Measurements from ENCODE around the gene CAPN11.
"Not testable (repeated sequence)": the region's sequence is repeated elsewhere in the genome, so short reads cannot be mapped to it uniquely, and the experiment has no call there.

CAPN11 gene

DNA sequence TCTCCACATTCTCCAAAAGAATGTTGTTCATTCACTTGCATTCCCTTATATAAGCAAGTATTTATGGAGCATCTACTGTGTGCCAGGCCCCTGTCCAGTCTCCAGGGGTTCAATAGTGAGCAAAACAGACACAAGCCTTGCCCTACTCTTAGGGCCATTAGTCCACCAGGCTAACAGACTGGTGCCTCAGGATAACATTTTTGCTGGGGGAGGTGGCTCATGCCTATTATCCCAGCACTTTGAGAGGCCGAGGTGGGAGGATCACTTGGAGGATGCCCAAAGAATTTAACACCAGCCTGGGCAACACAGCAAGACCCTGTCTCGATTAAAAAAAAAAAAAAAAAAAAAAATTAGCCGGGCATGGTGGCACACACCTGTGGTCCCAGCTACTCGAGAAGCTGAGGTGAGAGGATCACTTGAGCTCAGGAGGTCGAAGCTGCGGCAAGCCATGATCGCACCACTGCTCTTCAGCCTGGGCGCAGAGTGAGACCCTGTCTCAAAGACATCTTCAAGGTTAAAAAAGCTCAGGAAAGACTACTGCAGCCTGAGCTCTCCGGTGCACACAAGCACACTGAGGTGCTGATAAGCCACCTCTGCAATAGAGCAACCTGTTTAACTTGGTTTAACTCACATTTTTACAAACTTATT, 19.9 kb downstream of the CAPN11 start:
- in situ Hi-C loops (cut with HindIII; ENCODE audit: low sequenced_read_pairs) = no loop called here

DNA sequence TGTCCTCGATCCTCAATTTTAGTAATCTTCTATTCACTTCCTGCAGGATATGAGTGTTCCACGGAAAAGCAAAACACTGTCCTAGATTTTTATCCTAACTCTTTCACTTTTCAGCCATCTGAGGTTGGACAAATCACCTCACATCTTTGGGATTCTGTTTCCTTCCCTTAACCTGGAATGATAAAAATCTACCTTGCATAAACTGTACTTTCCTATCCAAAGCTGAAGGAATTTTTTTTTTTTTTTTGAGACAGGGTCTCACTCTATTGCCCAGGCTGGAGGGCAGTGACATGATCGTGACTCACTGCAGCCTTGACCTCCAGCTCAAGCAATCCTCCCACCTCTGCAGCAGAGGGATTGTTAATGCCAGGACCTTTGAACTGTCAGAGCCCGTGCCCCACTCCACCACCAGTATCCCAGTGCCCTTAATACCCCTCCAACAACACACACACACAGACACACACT, 20.5 kb downstream of the CAPN11 start:
- in situ Hi-C loops (cut with HindIII; ENCODE audit: low sequenced_read_pairs) = no loop called here

DNA sequence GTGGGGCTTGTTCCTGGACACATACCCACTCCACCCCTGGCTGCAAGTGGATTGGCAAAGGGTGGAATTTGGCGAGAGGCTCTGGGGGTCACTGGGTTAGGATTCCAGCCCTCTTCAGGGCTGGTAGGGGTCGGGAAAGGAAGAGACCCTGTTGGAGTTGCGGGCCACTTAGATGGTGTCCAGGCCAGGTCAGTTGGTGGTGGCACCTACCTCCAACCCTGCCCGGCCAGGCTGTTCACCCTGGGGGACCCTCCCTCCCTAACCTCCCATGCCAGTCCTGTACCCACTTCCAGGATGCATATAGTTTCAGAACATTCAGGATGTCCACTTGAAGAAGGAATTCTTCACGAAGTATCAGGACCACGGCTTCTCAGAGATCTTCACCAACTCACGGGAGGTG, 21.0 kb downstream of the CAPN11 start:
- in situ Hi-C loops (cut with HindIII; ENCODE audit: low sequenced_read_pairs) = no loop called here

DNA sequence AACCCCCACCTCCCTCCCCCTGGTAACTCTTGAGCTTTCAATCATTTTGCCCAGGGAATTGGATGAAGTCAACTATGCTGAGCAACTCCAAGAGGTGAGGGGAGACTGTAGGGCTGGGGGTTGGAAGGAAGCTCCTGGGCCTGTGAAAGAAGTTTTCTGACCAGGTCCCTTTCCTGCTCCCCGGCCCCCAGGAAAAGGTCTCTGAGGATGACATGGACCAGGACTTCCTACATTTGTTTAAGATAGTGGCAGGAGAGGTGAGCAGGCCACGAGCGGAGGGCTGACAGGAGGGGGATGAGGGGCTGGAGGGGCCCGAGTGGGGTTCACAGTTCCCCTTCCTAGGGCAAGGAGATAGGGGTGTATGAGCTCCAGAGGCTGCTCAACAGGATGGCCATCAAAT, 21.8 kb downstream of the CAPN11 start:
- in situ Hi-C loops (cut with HindIII; ENCODE audit: low sequenced_read_pairs) = no loop called here

DNA sequence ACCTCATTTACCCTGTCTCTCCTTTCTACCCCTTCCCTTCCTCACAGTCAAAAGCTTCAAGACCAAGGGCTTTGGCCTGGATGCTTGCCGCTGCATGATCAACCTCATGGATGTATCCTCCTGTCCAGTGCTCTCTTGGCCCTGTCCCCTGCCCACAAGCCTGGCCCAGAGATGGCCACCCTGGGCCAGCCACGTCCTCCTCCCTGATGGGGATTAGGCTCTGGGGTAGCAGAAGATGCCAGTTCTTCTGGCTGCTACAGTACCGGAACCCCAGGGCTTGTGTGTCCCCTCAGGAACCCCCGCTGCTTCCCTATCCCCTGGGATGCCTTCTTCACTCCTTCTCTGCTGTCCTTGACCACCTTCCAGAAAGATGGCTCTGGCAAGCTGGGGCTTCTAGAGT, 22.3 kb downstream of the CAPN11 start:
- in situ Hi-C loops (cut with HindIII; ENCODE audit: low sequenced_read_pairs) = no loop called here

DNA sequence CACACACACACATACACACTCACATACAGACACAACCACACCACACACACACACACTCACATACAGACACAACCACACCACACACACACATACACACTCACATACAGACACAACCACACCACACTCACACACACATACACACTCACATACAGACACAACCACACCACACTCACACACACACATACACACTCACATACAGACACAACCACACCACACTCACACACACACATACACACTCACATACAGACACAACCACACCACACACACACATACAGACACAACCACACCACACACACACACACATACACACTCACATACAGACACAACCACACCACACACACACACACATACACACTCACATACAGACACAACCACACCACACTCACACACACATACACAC, 23.2 kb downstream of the CAPN11 start:
- in situ Hi-C loops (cut with HindIII; ENCODE audit: low sequenced_read_pairs) = not testable (repeated sequence)

DNA sequence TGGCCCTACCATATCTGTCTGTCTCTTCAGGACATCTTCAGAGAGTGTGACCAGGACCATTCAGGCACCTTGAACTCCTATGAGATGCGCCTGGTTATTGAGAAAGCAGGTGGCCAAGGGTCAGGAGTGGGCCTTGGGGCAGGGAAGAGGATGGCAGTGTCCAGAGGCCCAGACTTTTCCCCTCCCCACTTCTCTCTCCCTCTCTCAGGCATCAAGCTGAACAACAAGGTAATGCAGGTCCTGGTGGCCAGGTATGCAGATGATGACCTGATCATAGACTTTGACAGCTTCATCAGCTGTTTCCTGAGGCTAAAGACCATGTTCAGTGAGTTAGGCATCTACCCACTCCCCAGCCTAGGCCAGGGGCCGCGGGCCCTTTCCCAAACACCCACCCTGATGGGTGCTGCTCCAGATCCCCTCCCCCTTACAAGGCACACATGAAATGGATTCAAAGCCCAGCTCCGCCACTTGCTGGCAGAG, 24.3 kb downstream of the CAPN11 start:
- in situ Hi-C loops (cut with HindIII; ENCODE audit: low sequenced_read_pairs) = no loop called here

DNA sequence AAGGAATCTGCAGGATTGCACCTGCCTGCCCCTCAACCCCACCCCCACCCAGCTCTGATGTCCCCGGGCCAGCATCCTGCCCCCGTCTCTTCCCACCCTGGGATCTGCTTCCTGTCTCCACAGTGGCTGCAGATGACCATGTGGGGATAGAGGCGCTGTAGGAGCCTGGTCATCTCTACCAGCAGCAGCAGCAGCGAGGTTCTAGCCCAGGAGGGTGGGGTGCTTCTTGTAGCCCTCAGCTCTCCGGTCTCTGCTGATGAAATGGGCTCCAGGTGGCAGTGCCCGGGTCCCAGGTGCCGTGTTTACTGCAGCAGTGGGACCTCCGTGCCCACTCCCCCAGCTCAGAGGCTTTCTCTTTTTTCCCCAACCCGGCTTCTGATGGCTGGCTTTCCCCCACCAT, 25.2 kb downstream of the CAPN11 start:
- in situ Hi-C loops (cut with HindIII; ENCODE audit: low sequenced_read_pairs) = no loop called here

DNA sequence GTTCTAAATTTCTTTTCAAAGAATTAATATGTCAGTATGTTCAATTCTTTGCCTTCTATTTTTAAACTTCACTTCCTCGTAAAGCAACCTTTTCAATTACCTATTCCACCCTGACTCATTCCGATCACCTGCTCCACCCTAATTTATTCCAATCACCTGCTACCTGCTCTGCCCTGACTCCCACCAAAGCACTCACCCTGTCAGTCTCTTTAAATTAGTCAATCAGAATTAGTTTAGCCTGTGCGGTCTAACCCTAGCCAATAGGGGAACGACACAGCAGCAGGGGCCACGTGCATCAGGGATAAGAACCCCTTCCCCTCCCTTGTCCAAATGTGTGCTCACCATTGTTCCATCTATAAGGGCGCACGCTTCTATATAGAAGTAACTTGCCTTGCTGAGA, 26.7 kb downstream of the CAPN11 start:
- in situ Hi-C loops (cut with HindIII; ENCODE audit: low sequenced_read_pairs) = not testable (repeated sequence)

DNA sequence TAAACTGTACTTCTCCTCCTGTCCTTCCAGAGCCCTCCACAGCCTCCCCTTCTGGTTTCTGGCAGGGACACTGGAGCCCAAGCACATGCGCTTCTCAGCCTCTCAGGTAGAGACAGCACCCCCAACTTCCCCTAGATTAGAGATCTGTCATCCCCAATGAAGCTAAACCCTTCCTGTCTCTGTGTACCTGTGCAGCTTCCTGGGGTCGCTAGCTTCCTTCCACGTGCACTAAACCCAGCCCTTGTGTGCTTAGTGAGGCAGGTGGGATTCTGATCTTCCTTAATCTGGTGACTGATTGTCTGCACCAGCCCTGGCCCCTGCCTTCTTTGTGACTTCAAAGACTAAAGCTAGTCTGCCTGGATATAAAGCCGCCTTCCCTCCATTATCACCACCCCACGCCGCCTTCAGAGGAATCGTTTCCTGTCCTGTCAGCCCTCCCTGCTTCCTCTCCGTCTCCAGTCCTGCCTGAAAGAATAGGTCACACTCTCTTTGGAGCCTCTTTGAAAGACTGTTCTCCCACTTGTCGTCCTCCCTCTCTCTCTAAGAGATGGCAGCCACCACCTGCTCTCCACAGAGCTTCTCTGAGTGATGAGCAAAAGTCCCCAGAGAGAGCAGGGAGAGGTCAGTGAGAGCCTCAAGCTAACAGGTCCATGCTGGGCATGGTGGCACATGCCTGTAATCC, 27.5 kb downstream of the CAPN11 start:
- in situ Hi-C loops (cut with HindIII; ENCODE audit: low sequenced_read_pairs) = no loop called here

DNA sequence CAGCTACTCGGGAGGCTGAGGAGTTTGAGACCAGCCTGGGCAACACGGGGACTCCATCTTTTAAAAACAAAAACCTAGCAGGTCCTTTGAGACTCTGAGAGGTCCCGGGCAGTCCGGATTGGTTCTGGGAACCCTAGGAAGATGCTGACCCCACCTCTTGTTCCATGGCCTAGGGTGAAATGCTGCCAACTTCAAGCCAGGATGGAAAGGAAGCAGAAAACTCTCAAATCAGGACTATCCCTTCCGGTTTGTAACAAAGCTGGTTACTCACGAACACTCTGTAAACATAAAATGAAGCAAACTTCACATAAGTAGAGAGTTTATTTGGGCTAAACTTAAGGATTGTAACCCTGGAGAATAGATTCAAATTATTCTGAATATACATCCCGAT, 28.0 kb downstream of the CAPN11 start:
- in situ Hi-C loops (cut with HindIII; ENCODE audit: low sequenced_read_pairs) = no loop called here

DNA sequence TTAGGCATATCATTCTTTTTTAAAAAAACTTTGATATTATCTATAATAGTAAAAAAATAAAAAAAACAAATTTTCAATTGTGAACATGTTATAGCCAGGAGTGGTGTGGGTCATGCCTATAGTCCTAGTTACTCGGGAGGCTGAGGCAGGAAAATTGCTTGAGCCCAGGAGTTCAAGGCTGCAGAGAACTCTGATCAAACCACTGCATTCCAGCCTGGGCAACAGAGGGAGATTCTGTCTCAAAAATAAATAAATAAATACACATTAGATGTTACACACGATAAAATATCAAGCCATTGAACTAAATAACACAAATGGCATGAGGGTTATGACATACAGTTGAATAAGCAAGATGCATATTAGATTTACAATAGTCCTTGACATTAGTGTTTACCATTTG, 30.2 kb downstream of the CAPN11 start:
- in situ Hi-C loops (cut with HindIII; ENCODE audit: low sequenced_read_pairs) = no loop called here

DNA sequence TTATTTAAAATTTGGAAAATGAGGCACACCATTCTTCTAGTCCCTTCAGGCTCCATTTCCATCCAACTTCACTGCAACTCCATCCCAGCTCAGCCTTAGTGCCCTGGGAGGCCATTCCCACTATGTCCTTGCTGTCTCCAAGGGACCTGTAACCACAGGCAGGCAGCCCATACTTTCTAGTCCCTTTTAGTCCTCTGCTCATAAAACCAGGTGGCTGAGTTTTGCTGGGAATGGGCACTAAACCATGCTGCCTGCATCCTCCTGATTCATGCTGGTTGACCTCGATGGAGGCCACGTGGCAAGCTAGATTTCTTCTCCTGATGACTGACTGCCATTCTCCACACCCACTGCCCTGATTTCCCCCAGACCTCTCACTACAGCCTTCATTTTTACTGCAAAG, 30.6 kb downstream of the CAPN11 start:
- in situ Hi-C loops (cut with HindIII; ENCODE audit: low sequenced_read_pairs) = no loop called here

DNA sequence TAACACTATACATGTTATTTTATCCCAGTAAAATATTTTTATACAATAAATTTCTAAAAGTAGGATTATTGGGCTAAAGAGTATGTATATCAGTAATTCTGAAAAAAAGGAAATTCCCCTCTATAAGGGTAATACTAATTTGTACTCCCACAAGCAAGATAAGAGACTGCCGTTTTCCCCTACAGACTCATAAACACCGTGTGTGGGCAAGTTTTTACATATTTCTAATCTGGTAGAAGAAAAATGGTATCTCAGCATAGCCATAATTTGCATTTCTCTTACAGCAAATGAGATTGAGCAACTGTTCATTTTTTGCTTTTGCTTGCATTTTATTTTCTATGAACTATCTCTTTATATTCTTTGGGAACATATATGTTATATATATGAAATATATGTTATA, 32.1 kb downstream of the CAPN11 start:
- in situ Hi-C loops (cut with HindIII; ENCODE audit: low sequenced_read_pairs) = no loop called here

DNA sequence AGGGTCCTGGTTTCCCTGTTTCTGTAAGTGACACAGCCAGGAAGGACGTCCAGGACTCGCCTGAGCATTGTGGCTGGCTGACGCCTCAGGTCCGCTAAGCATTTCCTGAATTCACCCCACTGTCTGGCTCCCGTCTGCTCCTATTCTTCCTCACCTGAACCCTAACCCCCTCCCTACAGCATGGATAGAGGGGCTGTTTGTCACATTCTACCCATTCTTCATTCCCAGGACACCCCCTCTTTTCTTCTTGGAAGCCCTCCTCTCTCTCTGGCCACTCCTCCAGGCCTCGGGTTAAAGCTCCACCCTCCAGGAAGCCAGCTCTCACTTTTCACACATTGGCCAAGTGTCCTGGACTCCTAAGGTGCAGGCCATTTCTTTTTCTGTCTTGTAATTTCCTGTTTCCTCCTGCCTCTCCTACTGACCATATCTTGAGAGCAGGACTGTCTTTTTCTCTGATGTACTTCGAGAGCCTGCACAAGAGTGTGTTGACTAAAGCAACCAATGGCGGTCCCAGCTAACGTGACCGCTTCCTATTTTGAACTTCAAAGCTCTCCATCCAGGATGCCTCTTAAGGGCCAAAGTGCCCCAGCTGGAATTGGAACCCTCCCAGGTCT, 33.9 kb downstream of the CAPN11 start:
- in situ Hi-C loops (cut with HindIII; ENCODE audit: low sequenced_read_pairs) = no loop called here

DNA sequence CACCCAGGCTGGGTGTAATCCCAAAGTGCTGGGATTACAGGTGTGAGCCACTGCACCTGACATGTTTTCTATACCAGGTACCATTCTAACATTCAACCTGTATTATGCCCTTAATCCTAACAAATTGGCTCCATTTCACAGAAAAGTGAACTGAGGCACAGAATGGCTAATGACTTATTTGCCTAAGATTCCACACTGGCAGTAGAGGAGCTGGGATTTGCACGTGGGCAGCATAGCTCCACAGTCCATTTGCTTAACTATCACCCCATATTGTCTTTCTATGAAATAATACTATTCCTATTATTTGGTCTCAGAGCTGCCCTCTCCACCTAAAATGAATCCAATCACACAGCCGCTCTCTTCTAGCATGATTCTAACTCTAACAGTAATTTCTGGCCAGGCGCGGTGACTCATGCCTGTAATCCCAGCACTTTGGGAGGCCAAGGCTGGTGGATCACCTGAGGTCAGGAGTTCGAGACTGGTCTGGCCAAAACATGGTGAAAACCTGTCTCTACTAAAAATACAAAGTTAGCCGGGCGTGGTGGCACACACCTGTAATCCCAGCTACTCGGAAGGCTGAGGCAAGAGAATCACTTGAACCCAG, 34.8 kb downstream of the CAPN11 start:
- in situ Hi-C loops (cut with HindIII; ENCODE audit: low sequenced_read_pairs) = no loop called here

DNA sequence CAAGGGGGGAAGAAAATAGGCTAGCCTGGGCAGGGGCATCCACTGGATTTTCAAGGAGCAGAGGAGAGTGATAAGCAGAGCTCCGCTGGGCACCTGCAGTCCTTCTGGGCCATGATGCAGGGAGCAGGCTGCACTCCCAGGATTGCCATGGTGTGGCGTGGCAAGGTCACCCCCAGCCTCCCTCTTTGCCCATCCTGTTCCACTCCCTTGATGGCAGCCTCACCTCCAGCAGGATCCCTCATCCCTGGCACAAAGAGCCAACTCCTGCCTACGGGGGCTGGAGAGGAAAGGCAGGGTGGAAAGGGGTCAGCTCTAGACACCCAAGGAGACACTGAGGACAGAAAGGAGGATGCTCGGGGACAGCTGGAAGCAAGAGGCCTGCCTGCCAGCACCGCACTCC, 35.7 kb downstream of the CAPN11 start:
- in situ Hi-C loops (cut with HindIII; ENCODE audit: low sequenced_read_pairs) = no loop called here

DNA sequence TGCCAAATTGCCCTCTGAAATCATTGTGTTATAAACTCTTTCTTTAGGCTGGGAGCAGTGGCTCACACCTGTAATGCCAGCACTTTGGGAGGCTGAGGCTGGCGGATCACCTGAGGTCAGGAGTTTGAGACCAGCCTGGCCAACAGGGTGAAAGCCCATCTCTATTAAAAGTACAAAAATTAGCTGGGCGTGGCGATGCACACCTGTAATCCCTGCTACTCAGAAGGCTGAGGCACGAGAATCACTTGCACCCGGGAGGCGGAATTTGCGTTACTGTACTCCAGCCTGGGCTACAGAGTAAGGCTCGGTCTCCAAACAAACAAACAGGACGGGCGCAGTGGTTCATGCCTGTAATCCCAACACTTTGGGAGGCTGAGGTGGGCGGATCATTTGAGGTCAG, 37.7 kb downstream of the CAPN11 start:
- in situ Hi-C loops (cut with HindIII; ENCODE audit: low sequenced_read_pairs) = not testable (repeated sequence)

DNA sequence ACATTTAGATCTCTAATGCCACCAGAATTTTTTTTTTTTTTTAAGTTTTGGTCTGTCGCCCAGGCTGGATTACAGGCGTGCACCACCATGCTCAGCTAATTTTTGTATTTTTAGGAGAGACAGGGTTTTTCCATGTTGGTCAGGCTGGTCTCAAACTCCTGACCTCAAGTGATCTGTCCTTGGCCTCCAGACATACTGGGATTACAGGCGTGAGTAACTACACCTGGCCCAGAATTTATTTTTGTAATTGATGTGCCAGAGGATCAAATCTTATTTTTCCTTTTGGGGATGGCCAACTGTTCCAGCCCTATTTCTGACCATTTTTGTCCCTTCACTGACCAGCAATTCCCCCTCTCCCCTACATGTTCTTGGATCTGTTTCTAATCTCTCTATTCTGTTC, 40.1 kb downstream of the CAPN11 start:
- in situ Hi-C loops (cut with HindIII; ENCODE audit: low sequenced_read_pairs) = no loop called here

DNA sequence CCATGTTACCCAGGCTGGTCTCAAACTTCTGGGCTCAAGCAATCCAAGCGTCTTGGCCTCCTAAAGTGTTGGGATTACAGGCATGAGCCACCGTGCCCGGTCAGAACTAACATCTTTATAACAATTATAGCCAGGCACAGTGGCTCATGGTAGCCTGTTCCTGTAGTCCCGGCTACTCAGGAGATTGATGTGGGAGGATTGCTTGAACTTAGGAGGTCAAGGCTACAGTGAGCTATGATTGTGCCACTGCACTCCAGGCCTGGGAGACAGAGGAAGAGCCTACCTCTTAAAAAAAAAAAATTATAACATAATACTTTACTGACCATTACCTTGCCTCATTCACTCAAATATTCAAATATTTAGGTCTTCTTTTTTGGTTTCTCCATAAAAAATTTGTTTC, 41.3 kb downstream of the CAPN11 start:
- in situ Hi-C loops (cut with HindIII; ENCODE audit: low sequenced_read_pairs) = no loop called here

DNA sequence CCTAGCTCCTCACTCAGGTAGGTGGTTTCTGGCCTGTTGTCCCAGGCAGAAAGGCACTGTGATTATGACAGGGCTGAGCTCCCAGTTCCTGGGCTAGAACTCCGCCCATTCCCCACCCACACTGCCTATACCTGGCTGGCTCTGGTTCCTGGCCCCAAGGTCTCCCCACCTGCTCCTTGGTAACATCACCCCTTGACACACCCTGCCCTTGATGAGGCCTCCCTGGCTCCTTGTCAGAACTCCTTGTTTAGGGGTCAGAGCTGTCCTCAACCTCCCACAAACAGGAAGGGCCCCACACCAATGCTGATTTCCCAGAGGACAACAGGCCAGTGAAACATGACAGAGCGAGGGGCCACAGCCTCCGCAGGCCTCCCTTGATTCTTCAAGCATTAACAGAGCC, 42.6 kb downstream of the CAPN11 start:
- in situ Hi-C loops (cut with HindIII; ENCODE audit: low sequenced_read_pairs) = no loop called here
